ENCODE measurements around the gene ODC1.

The ODC1 gene

GRCh38 chr2:10431797-10432196 is 16.3 kb downstream of the ODC1 start:
- TF ChIP-seq SPI1 (IDR thresholded peaks at IDR 0.05; ENCODE audit: low read depth, low read length) = no peak
- TF ChIP-seq POLR2AphosphoS5 (IDR thresholded peaks at IDR 0.05; ENCODE audit: low read depth, low read length) = no peak
- TF ChIP-seq TAF1 (IDR thresholded peaks at IDR 0.05; ENCODE audit: low read depth, low read length) = no peak
- TF ChIP-seq POU2F2 (IDR thresholded peaks at IDR 0.05; ENCODE audit: low read depth, low read length) = no peak
- TF ChIP-seq PAX5 (IDR thresholded peaks at IDR 0.05; ENCODE audit: insufficient read depth, low read length, severe bottlenecking) = no peak
- FAIRE-seq (no peak), DNase-seq (ENCODE audit: insufficient read length, low spot score) (no peak)

GRCh38 chr2:10430886-10431622 is 17.1 kb downstream of the ODC1 start:
- no peak for FAIRE-seq

GRCh38 chr2:10428924-10429323 is 19.2 kb downstream of the ODC1 start:
- FAIRE-seq = no peak
- DNase-seq (ENCODE audit: insufficient read length, low spot score) = no peak
- TF ChIP-seq POLR2A (IDR thresholded peaks at IDR 0.05; ENCODE audit: low read depth, low read length) = no peak
- TF ChIP-seq PAX5 (IDR thresholded peaks at IDR 0.05; ENCODE audit: insufficient read depth, low read length, severe bottlenecking) = no peak
- no peak for TF ChIP-seq POU2F2 (IDR thresholded peaks at IDR 0.05; ENCODE audit: low read depth, low read length)
- TF ChIP-seq POLR2AphosphoS5 (IDR thresholded peaks at IDR 0.05; ENCODE audit: low read depth, low read length) = no peak
- no peak for TF ChIP-seq TAF1 (IDR thresholded peaks at IDR 0.05; ENCODE audit: low read depth, low read length)
- no peak for TF ChIP-seq SPI1 (IDR thresholded peaks at IDR 0.05; ENCODE audit: low read depth, low read length)

More at GRCh38 chr2:10430886-10431622, 17.1 kb downstream of the ODC1 start:
- TF ChIP-seq TAF1 (IDR thresholded peaks at IDR 0.05; ENCODE audit: low read depth, low read length) = no peak
- no peak for TF ChIP-seq PAX5 (IDR thresholded peaks at IDR 0.05; ENCODE audit: insufficient read depth, low read length, severe bottlenecking)
- no peak for TF ChIP-seq POU2F2 (IDR thresholded peaks at IDR 0.05; ENCODE audit: low read depth, low read length)
- TF ChIP-seq POLR2AphosphoS5 (IDR thresholded peaks at IDR 0.05; ENCODE audit: low read depth, low read length) = no peak
- no peak for TF ChIP-seq SPI1 (IDR thresholded peaks at IDR 0.05; ENCODE audit: low read depth, low read length)
- no peak for TF ChIP-seq POLR2A (IDR thresholded peaks at IDR 0.05; ENCODE audit: low read depth, low read length)
- DNase-seq (ENCODE audit: insufficient read length, low spot score) = no peak

GRCh38 chr2:10428355-10428754 is 19.8 kb downstream of the ODC1 start:
- TF ChIP-seq POLR2A (IDR thresholded peaks at IDR 0.05; ENCODE audit: low read depth, low read length) (no peak), POU2F2 (IDR thresholded peaks at IDR 0.05; ENCODE audit: low read depth, low read length) (no peak), TAF1 (IDR thresholded peaks at IDR 0.05; ENCODE audit: low read depth, low read length) (no peak), PAX5 (IDR thresholded peaks at IDR 0.05; ENCODE audit: insufficient read depth, low read length, severe bottlenecking) (no peak), POLR2AphosphoS5 (IDR thresholded peaks at IDR 0.05; ENCODE audit: low read depth, low read length) (no peak), SPI1 (IDR thresholded peaks at IDR 0.05; ENCODE audit: low read depth, low read length) (no peak)
- DNase-seq (ENCODE audit: insufficient read length, low spot score) = no peak
- no peak for FAIRE-seq

GRCh38 chr2:10427618-10427949 is 20.5 kb downstream of the ODC1 start:
- FAIRE-seq (no peak), DNase-seq (ENCODE audit: insufficient read length, low spot score) (no peak)
- no peak for TF ChIP-seq SPI1 (IDR thresholded peaks at IDR 0.05; ENCODE audit: low read depth, low read length)

GRCh38 chr2:10426726-10427617 is 21.2 kb downstream of the ODC1 start:
- TF ChIP-seq SPI1 (IDR thresholded peaks at IDR 0.05; ENCODE audit: low read depth, low read length) (no peak), TAF1 (IDR thresholded peaks at IDR 0.05; ENCODE audit: low read depth, low read length) (no peak), POLR2AphosphoS5 (IDR thresholded peaks at IDR 0.05; ENCODE audit: low read depth, low read length) (no peak), POLR2A (IDR thresholded peaks at IDR 0.05; ENCODE audit: low read depth, low read length) (no peak), PAX5 (IDR thresholded peaks at IDR 0.05; ENCODE audit: insufficient read depth, low read length, severe bottlenecking) (no peak), POU2F2 (IDR thresholded peaks at IDR 0.05; ENCODE audit: low read depth, low read length) (no peak)
- no peak for FAIRE-seq
- no peak for DNase-seq (ENCODE audit: insufficient read length, low spot score)

GRCh38 chr2:10425699-10426098 is 22.4 kb downstream of the ODC1 start:
- no peak for FAIRE-seq
- DNase-seq (ENCODE audit: insufficient read length, low spot score) = no peak
- TF ChIP-seq POLR2AphosphoS5 (IDR thresholded peaks at IDR 0.05; ENCODE audit: low read depth, low read length) = no peak
- no peak for TF ChIP-seq SPI1 (IDR thresholded peaks at IDR 0.05; ENCODE audit: low read depth, low read length)
- no peak for TF ChIP-seq POU2F2 (IDR thresholded peaks at IDR 0.05; ENCODE audit: low read depth, low read length)
- no peak for TF ChIP-seq TAF1 (IDR thresholded peaks at IDR 0.05; ENCODE audit: low read depth, low read length)
- TF ChIP-seq PAX5 (IDR thresholded peaks at IDR 0.05; ENCODE audit: insufficient read depth, low read length, severe bottlenecking) = no peak
- TF ChIP-seq POLR2A (IDR thresholded peaks at IDR 0.05; ENCODE audit: low read depth, low read length) = no peak

- DNase-seq (ENCODE audit: insufficient read length, low spot score) (no peak), FAIRE-seq (no peak)
Observed at GRCh38 chr2:10424916-10425505, 23.1 kb downstream of the ODC1 start.

GRCh38 chr2:10424051-10424450 is 24.1 kb downstream of the ODC1 start:
- FAIRE-seq = no peak
- TF ChIP-seq POLR2A (IDR thresholded peaks at IDR 0.05; ENCODE audit: low read depth, low read length) = no peak
- no peak for TF ChIP-seq POU2F2 (IDR thresholded peaks at IDR 0.05; ENCODE audit: low read depth, low read length)
- no peak for TF ChIP-seq TAF1 (IDR thresholded peaks at IDR 0.05; ENCODE audit: low read depth, low read length)
- TF ChIP-seq POLR2AphosphoS5 (IDR thresholded peaks at IDR 0.05; ENCODE audit: low read depth, low read length) = no peak
- TF ChIP-seq SPI1 (IDR thresholded peaks at IDR 0.05; ENCODE audit: low read depth, low read length) = no peak
- TF ChIP-seq PAX5 (IDR thresholded peaks at IDR 0.05; ENCODE audit: insufficient read depth, low read length, severe bottlenecking) = no peak
- DNase-seq (ENCODE audit: insufficient read length, low spot score) = no peak

More at GRCh38 chr2:10424916-10425505, 23.1 kb downstream of the ODC1 start:
- TF ChIP-seq POU2F2 (IDR thresholded peaks at IDR 0.05; ENCODE audit: low read depth, low read length) (no peak), SPI1 (IDR thresholded peaks at IDR 0.05; ENCODE audit: low read depth, low read length) (no peak), POLR2AphosphoS5 (IDR thresholded peaks at IDR 0.05; ENCODE audit: low read depth, low read length) (no peak), PAX5 (IDR thresholded peaks at IDR 0.05; ENCODE audit: insufficient read depth, low read length, severe bottlenecking) (no peak), POLR2A (IDR thresholded peaks at IDR 0.05; ENCODE audit: low read depth, low read length) (no peak), TAF1 (IDR thresholded peaks at IDR 0.05; ENCODE audit: low read depth, low read length) (no peak)
